ENCODE measurements around the gene SH3YL1. TPM values are rescaled to one million over a fixed set of nuclear protein-coding genes. Genes with fewer than 3 reads are reported as not detected.

Gene SH3YL1
- polyA plus RNA-seq, 2 of the 4 experiments (the other 2 are of a cell fraction), result 12.8 to 23.9 TPM

DNA sequence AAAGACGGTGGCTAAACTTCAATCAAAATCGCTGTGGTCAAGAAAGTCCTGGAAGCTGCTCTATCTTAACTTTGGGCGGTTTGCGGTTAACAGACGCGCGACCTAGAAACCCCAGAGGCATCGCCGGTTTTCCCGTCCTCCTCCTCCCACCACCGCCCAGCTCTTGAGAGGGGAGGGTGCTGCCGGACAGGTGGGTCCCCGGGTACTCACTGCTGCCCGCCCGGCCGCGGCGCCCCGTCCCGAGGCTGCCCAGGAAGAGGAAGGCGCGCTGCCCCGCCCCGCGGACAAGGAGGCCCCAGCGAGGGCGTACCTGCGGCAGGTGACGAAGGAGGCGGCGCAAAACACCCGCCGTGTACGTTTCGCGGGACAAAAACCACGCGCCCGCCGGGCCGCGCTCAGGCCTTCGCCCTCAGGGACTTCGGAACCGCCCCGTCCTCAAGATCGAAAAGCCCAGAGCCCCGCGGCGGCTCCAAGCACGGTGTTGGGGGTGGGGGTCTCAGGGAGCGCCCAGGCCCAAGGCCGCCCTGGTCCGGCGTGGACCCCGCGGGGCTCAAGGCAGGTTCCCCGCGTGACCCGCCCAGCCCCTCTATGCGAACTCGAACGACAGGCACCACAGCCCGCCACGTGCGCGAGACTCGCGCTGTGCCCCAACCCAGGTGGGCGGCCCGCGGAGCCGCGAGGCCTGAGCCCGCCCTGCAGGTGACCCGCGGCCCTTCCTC is at the start of gene SH3YL1 (continued):
- no peak for TF ChIP-seq POLR2AphosphoS2 (conservative IDR thresholded peaks at IDR 0.05; ENCODE audit: low read length)
- TF ChIP-seq HEYL (CRISPR knock-in tag; IDR thresholded peaks at IDR 0.05), result no peak
- peak; percentile 86 for TF ChIP-seq PHF8 (IDR thresholded peaks at IDR 0.05; ENCODE audit: borderline replicate concordance, low read depth)
- TF ChIP-seq MAZ (IDR thresholded peaks at IDR 0.05; ENCODE audit: borderline replicate concordance, low read depth, low read length), result no peak
- no peak for TF ChIP-seq CBX2 (IDR thresholded peaks at IDR 0.05; ENCODE audit: borderline replicate concordance, low read depth)
- no peak for TF ChIP-seq EP300 (IDR thresholded peaks at IDR 0.05)
- TF ChIP-seq NR3C1 (IDR thresholded peaks at IDR 0.05), result no peak
- TF ChIP-seq BCL3 (IDR thresholded peaks at IDR 0.05), result no peak
- TF ChIP-seq RAD21 (conservative IDR thresholded peaks at IDR 0.05 in 1 of 2, IDR thresholded peaks at IDR 0.05 in 1 of 2), result no peak
- no peak for TF ChIP-seq USF2 (IDR thresholded peaks at IDR 0.05)
- TF ChIP-seq ESRRA (IDR thresholded peaks at IDR 0.05; ENCODE audit: borderline replicate concordance, low read length), result no peak
- no peak for TF ChIP-seq KDM5A (IDR thresholded peaks at IDR 0.05)
- TF ChIP-seq TP53 (CRISPR knock-in tag; IDR thresholded peaks at IDR 0.05), result no peak
- TF ChIP-seq PBX3 (IDR thresholded peaks at IDR 0.05), result 0 out of 2 replicates have a peak, but pooled peaks have one; percentile 50
- TF ChIP-seq, protein P1, sequence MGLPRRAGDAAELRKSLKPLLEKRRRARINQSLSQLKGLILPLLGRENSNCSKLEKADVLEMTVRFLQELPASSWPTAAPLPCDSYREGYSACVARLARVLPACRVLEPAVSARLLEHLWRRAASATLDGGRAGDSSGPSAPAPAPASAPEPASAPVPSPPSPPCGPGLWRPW (IDR thresholded peaks at IDR 0.05), result no peak
- no peak for TF ChIP-seq CBX8 (IDR thresholded peaks at IDR 0.05)
- no peak for TF ChIP-seq HOXB13 (CRISPR knock-in tag; IDR thresholded peaks at IDR 0.05; ENCODE audit: low read depth)
- TF ChIP-seq ZNF302 (CRISPR knock-in tag; IDR thresholded peaks at IDR 0.05), result no peak
- TF ChIP-seq ELK1 (IDR thresholded peaks at IDR 0.05; ENCODE audit: low read depth, low read length), result no peak
- peak; percentile 94; the same call in 1 of the 2 replicates for TF ChIP-seq RNF2 (IDR thresholded peaks at IDR 0.05; ENCODE audit: borderline replicate concordance, low read depth)
- no peak for TF ChIP-seq POLR2A (IDR thresholded peaks at IDR 0.05; ENCODE audit: low read length)
- TF ChIP-seq NPAS2 (CRISPR knock-in tag; IDR thresholded peaks at IDR 0.05; ENCODE audit: borderline replicate concordance), result no peak
- TF ChIP-seq ATOH8 (CRISPR knock-in tag; IDR thresholded peaks at IDR 0.05; ENCODE audit: low read depth), result no peak
- TF ChIP-seq HOXB5 (CRISPR knock-in tag; IDR thresholded peaks at IDR 0.05), result peak; percentile 18; the same call in 1 of the 2 replicates
